ENCODE data around the gene RPL18A.
A peak's percentile ranks its signal among the peaks of the same experiment; 100 is the strongest.

Gene RPL18A

GRCh38 chr19:17843908-17844490 is 15.7 kb upstream of the RPL18A start:
- no peak overlapping the region for H3K4me3 ChIP-seq (ENCODE audit: low read depth, low read length)
- no peak for TF ChIP-seq CTCF (IDR thresholded peaks at IDR 0.05; ENCODE audit: insufficient read depth, low read length, missing control alignments)
- ChIA-PET POLR2A (no interaction called here), CTCF (interaction anchor here (2.3 kb wide), 1 partner anchor 15 kb away, joined by 7 read pairs; the partner anchor contains the start of gene RPL18A)
- DNase-seq (ENCODE audit: low read depth, low spot score), result no peak

- no peak for TF ChIP-seq CTCF (IDR thresholded peaks at IDR 0.05; ENCODE audit: insufficient read depth, low read length, missing control alignments)
- ChIA-PET POLR2A (no interaction called here), CTCF (interaction anchor here (1.1 to 2.3 kb wide), 4 partner anchors 10 to 87 kb away, joined by 3 to 7 read pairs (median 5); partner anchors contain the start of genes CCDC124 and RPL18A)
- no peak overlapping the region for H3K4me3 ChIP-seq (ENCODE audit: low read depth, low read length)
- no peak for DNase-seq (ENCODE audit: low read depth, low spot score)
Observed at GRCh38 chr19:17846146-17846545, 13.6 kb upstream of the RPL18A start.

- peak within 1 kb of the TSS; percentile 55 for H3K4me3 ChIP-seq (ENCODE audit: low read depth, low read length)
- POLR2A ChIA-PET, result interaction anchor here (2.6 kb wide), 1 partner anchor 12 kb away, joined by 10 read pairs; the partner anchor contains the start of gene RPL18A
- DNase-seq (ENCODE audit: low read depth, low spot score), result no peak
- TF ChIP-seq CTCF (IDR thresholded peaks at IDR 0.05; ENCODE audit: insufficient read depth, low read length, missing control alignments), result no peak
- CTCF ChIA-PET, result interaction anchor here (1.0 to 2.5 kb wide), 4 partner anchors 9 to 143 kb away, joined by 3 to 14 read pairs (median 8); partner anchors contain the start of gene RPL18A
Observed at GRCh38 chr19:17847538-17848366, 12.0 kb upstream of the RPL18A start, which contains the start of gene JAK3. Gene JAK3, minus strand, starts transcription at chr19:17847982. Its CDS starts 3,565 bp downstream, at chr19:17844417.

GRCh38 chr19:17848595-17849292 is 11.0 kb upstream of the RPL18A start:
- DNase-seq (ENCODE audit: low read depth, low spot score), result no peak
- TF ChIP-seq CTCF (IDR thresholded peaks at IDR 0.05; ENCODE audit: insufficient read depth, low read length, missing control alignments), result no peak
- no peak overlapping the region for H3K4me3 ChIP-seq (ENCODE audit: low read depth, low read length)
- ChIA-PET CTCF (interaction anchor here (1.1 to 3.1 kb wide), 4 partner anchors 8 to 66 kb away, joined by 4 to 33 read pairs (median 12); partner anchors contain the start of gene RPL18A), POLR2A (interaction anchor here (2.6 kb wide), 1 partner anchor 11 kb away, joined by 10 read pairs; the partner anchor contains the start of gene RPL18A)

- no peak overlapping the region for H3K4me3 ChIP-seq (ENCODE audit: low read depth, low read length)
- no peak for TF ChIP-seq CTCF (IDR thresholded peaks at IDR 0.05; ENCODE audit: insufficient read depth, low read length, missing control alignments)
- ChIA-PET POLR2A (interaction anchor here (0.7 kb wide), 1 partner anchor 506 kb away, joined by 4 read pairs; no protein-coding TSS in a partner anchor), CTCF (interaction anchor here (1.2 to 3.1 kb wide), 9 partner anchors 79 to 459 kb away, joined by 3 to 13 read pairs (median 7); partner anchors contain the start of genes CCDC124 and CCDC194)
- no peak for DNase-seq (ENCODE audit: low read depth, low spot score)
Observed at GRCh38 chr19:17854061-17854460, 5.6 kb upstream of the RPL18A start.
